ENCODE data around the gene DUSP9.

- TF ChIP-seq SUZ12 (IDR thresholded peaks at IDR 0.05; ENCODE audit: extremely low read depth, insufficient read depth, insufficient read length) (no peak), YY1 (IDR thresholded peaks at IDR 0.05; ENCODE audit: insufficient read depth, insufficient read length) (no peak)
Observed at GRCh38 chrX:153653556-153653955, 6.6 kb downstream of the DUSP9 start.

Data from NT2/D1 (cell line).